ENCODE data around the gene SCRN2.

Gene SCRN2

GRCh38 chr17:47844814-47845715 is 4.0 kb upstream of the SCRN2 start:
- no peak for DNase-seq (ENCODE audit: low spot score in 2 of 2)
- H3K9me3 Mint-ChIP-seq, result no peaks in the 10 kb centered on the region
- H3K4me1 Mint-ChIP-seq, result peaks cover 13% of the 10 kb centered on the region
- H3K4me3 Mint-ChIP-seq, result no peak overlapping the region
- no peaks in the 10 kb centered on the region for H3K36me3 Mint-ChIP-seq
- peaks cover 29% of the 10 kb centered on the region for H3K27me3 Mint-ChIP-seq
- no peak overlapping the region for H3K27ac Mint-ChIP-seq
- no peak for ATAC-seq (ENCODE audit: low read depth)

DNA sequence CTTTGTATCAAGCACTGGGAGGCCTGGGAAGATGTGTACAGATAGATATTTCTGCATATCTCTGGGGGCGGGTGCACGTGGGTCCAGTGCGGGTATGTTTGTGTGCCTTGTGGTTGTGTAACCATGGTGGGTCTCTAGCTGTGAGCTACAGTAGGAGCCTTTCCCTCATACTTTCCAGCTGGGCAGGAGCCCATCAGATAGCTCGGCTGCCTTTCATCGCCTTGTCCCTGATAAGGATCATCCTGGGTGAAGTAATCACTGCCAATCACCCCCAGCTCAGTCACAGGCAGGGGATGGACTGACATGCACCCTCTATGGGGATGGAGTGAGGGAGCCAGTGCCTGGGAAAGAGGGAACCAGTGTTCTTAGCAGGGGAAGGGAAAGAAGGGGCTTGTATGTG is 3.2 kb upstream of the SCRN2 start:
- Mint-ChIP-seq H3K9me3 (no peaks in the 10 kb centered on the region), H3K4me1 (peaks cover 13% of the 10 kb centered on the region), H3K27ac (no peak overlapping the region), H3K36me3 (no peaks in the 10 kb centered on the region), H3K27me3 (peaks cover 24% of the 10 kb centered on the region), H3K4me3 (no peak overlapping the region)
- ATAC-seq (ENCODE audit: low read depth), result no peak
- no peak for DNase-seq (ENCODE audit: low spot score in 2 of 2)

GRCh38 chr17:47843391-47843730 is 2.3 kb upstream of the SCRN2 start:
- Mint-ChIP-seq H3K4me1 (peaks cover 13% of the 10 kb centered on the region), H3K36me3 (no peaks in the 10 kb centered on the region), H3K4me3 (no peak overlapping the region), H3K27ac (no peak overlapping the region), H3K27me3 (peaks cover 18% of the 10 kb centered on the region), H3K9me3 (no peaks in the 10 kb centered on the region)
- no peak for DNase-seq (ENCODE audit: low spot score in 2 of 2)
- no peak for ATAC-seq (ENCODE audit: low read depth)

GRCh38 chr17:47841488-47842291 is 617 bp upstream of the SCRN2 start:
- Mint-ChIP-seq H3K36me3 (no peaks in the 10 kb centered on the region), H3K27ac (peak overlapping the region; percentile 56), H3K9me3 (no peaks in the 10 kb centered on the region), H3K27me3 (peaks cover 11% of the 10 kb centered on the region), H3K4me1 (peaks cover 7% of the 10 kb centered on the region), H3K4me3 (peak overlapping the region; percentile 97)
- ATAC-seq (ENCODE audit: low read depth) (no peak), DNase-seq (ENCODE audit: low spot score in 2 of 2) (no peak)

DNA sequence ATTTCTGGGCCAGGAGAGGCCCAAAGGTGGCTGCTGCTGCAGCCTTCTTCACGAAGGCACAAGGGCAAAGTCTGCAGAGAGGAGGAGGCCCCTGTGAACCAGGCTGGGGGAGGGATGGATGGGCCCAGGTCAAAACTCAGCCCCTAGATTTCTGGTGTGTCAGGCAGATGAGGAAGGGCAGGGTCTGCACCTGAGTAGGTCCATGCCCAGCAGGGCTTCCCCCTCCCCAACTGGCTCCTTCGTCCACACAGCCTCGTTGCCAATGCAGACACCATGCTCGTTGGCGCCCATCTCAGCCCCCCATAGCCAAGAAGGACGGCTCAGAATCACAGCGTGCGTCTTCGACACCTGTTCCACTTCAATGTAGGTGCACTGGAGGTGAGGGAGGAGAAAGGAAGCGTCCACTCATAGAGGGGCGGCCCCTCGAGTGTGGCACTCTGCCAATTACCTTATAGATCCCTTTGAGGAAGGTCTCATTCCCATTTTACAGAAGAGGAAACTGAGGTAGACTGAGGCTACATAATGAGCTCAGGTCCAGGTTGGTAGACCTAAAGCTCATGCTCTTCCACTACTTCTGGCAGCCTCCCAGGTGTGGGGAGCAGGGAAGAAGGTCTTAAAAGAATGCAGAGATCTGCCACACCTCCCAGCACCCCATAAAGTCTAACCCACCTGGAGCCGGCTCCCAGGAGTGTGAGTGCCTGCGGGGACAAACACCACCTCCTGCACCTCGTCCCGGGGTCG is 902 bp downstream of the SCRN2 start:
- Mint-ChIP-seq H3K9me3 (no peaks in the 10 kb centered on the region), H3K36me3 (peaks cover 2% of the 10 kb centered on the region), H3K4me1 (peaks cover 7% of the 10 kb centered on the region), H3K4me3 (peak overlapping the region; percentile 97), H3K27ac (no peak overlapping the region), H3K27me3 (peaks cover 7% of the 10 kb centered on the region)
- no peak for ATAC-seq (ENCODE audit: low read depth)
- DNase-seq (ENCODE audit: low spot score in 2 of 2), result no peak

DNA sequence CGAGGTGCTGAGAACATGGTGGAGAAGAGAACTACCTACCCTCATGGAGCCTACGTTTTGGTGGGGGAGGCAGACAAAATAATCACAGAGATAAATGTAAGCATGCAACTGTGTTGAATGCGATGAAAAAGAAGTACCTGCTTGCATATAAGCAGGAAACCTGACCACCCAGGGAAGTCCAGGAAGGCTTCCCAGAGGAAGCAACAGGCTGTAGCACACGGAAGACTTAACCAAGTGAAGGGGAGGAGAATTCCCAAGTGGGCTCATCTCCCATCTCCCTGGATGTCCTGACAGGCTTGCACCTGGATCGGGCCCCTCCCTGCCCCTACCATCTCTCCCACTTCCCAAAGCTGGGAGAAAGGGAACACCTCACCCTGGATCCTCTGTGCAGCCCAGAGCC is 2.0 kb downstream of the SCRN2 start:
- no peak overlapping the region for H3K27ac Mint-ChIP-seq
- H3K27me3 Mint-ChIP-seq, result peaks cover under 1% of the 10 kb centered on the region
- peaks cover 7% of the 10 kb centered on the region for H3K4me1 Mint-ChIP-seq
- H3K36me3 Mint-ChIP-seq, result peaks cover 2% of the 10 kb centered on the region
- DNase-seq (ENCODE audit: low spot score in 2 of 2), result no peak
- no peak for ATAC-seq (ENCODE audit: low read depth)
- H3K4me3 Mint-ChIP-seq, result no peak overlapping the region
- no peaks in the 10 kb centered on the region for H3K9me3 Mint-ChIP-seq

GRCh38 chr17:47838636-47839035 is 2.4 kb downstream of the SCRN2 start:
- no peak overlapping the region for H3K4me3 Mint-ChIP-seq
- H3K27me3 Mint-ChIP-seq, result no peaks in the 10 kb centered on the region
- no peak for ATAC-seq (ENCODE audit: low read depth)
- H3K36me3 Mint-ChIP-seq, result peaks cover 2% of the 10 kb centered on the region
- DNase-seq (ENCODE audit: low spot score in 2 of 2), result no peak
- H3K9me3 Mint-ChIP-seq, result no peaks in the 10 kb centered on the region
- H3K27ac Mint-ChIP-seq, result no peak overlapping the region
- peaks cover 7% of the 10 kb centered on the region for H3K4me1 Mint-ChIP-seq

DNA sequence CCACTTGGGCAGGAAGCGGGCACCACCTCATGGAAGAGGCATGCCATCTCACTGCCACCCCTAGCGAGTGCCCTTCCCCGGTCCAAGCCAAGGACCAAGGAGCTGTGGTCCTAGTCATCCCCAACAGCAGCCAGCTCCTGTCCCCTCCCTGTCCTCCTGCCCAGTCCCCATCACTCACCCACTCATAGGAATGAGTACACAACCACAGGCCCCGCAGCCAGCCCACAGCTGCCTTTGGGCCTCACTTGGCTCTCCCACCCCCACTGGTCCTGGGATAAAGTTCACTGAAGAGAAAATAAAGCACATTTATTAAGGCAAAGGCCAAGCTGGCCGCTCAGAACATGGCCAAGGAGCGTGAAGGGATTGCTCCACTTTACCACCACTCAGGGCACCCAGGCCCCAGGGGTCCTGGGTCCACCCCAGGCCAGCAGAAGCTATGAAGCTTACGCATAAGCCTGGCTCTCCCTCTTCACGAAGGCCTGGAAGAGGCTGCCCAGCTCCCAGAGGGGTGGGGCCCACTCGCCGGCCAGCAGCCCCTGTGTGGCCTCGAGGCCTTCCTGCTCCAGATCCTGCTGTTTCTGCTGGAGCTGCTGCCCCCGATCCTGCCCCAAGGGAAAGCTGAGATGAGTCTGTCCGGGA is 3.6 kb downstream of the SCRN2 start:
- no peak overlapping the region for H3K4me3 Mint-ChIP-seq
- H3K36me3 Mint-ChIP-seq, result peaks cover 2% of the 10 kb centered on the region
- H3K4me1 Mint-ChIP-seq, result peaks cover 5% of the 10 kb centered on the region
- ATAC-seq (ENCODE audit: low read depth) (no peak), DNase-seq (ENCODE audit: low spot score in 2 of 2) (no peak)
- H3K9me3 Mint-ChIP-seq, result no peaks in the 10 kb centered on the region
- no peaks in the 10 kb centered on the region for H3K27me3 Mint-ChIP-seq
- H3K27ac Mint-ChIP-seq, result no peak overlapping the region

GRCh38 chr17:47836601-47837000 is 4.5 kb downstream of the SCRN2 start:
- Mint-ChIP-seq H3K4me3 (no peak overlapping the region), H3K4me1 (peaks cover 11% of the 10 kb centered on the region), H3K27me3 (no peaks in the 10 kb centered on the region), H3K9me3 (no peaks in the 10 kb centered on the region), H3K36me3 (peaks cover 2% of the 10 kb centered on the region), H3K27ac (no peak overlapping the region)
- DNase-seq (ENCODE audit: low spot score in 2 of 2) (no peak), ATAC-seq (ENCODE audit: low read depth) (no peak)

- no peak for ATAC-seq (ENCODE audit: low read depth)
Observed at GRCh38 chr17:47834756-47835155, 6.3 kb downstream of the SCRN2 start.

DNA sequence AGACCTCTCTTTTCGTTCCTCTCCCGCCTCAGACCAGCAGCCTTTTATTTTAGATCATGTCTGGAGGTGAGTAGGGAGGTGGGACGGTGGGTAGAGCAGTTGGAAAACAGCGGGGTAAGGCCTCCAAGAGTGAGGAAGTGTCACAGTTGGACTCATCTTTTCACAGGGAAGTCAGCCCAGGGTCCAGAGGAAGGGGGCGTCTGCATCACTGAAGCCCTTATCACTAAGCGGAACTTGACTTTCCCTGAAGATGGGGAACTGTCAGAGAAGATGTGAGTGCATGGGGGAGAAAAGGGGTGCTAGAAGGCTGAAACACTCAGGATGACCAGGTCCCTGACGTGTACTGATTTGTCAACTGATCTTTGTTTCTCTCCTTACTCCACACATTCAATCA is 9.1 kb downstream of the SCRN2 start:
- H3K27ac Mint-ChIP-seq, result peak overlapping the region; percentile 94
- peaks cover 4% of the 10 kb centered on the region for H3K36me3 Mint-ChIP-seq
- peaks cover 14% of the 10 kb centered on the region for H3K4me1 Mint-ChIP-seq
- ATAC-seq (ENCODE audit: low read depth) (no peak), DNase-seq (ENCODE audit: low spot score in 2 of 2) (no peak)
- H3K4me3 Mint-ChIP-seq, result peak overlapping the region; percentile 97
- H3K9me3 Mint-ChIP-seq, result no peaks in the 10 kb centered on the region
- no peaks in the 10 kb centered on the region for H3K27me3 Mint-ChIP-seq

More at GRCh38 chr17:47834756-47835155, 6.3 kb downstream of the SCRN2 start:
- H3K36me3 Mint-ChIP-seq, result peaks cover 2% of the 10 kb centered on the region
- no peaks in the 10 kb centered on the region for H3K9me3 Mint-ChIP-seq
- no peak overlapping the region for H3K27ac Mint-ChIP-seq
- H3K27me3 Mint-ChIP-seq, result no peaks in the 10 kb centered on the region
- no peak overlapping the region for H3K4me3 Mint-ChIP-seq
- peaks cover 12% of the 10 kb centered on the region for H3K4me1 Mint-ChIP-seq
- DNase-seq (ENCODE audit: low spot score in 2 of 2), result no peak

DNA sequence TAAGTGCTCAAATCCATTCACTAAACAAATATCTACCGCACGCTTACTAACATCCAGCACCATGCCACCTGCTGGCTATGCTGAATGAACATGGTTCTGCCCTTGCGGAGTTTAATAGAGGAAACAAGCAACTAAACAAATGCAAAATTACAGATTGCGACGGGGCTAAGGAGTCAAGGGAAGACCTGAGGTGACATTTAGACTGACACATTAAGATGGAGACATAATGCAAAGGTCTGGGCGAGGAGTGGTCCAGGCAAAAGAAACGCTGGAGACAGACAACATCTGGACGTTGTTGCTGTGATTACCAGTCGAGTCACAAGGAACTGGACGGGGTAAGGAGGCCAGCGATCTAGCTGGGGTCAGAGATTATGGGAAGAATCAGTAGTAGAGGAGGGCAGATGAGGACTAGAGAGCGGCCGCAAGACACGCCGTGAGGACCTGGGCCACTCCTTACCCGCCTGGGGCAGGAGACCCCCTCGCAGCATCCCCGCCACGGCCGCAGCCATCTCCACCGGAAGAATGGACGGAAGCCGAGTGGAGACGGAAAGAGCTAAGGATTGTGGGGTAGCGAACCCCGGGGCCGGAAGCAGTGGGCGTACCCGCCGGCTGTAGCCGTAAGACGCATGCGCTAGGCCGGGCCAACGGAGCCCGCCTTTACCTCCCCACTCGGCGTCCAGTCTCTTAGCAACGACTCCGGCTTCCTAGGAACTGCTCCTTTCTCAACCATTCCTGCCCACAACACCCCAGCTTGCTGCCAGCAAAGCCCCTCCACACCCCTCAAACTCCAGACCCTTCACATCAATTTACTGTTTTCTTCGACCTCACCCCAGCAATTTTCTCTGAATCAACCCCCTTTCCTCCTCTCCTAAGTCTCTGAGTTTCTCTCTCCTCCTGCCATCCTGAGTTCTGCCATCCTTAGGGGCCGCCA is 9.8 kb downstream of the SCRN2 start, which contains the start of the genes LRRC46 and MRPL10:
Gene LRRC46 (plus strand): TSS at position 668 of the 931 bp plus-strand sequence. CDS start 320 bp downstream, outside the sequence.
Gene MRPL10 (minus strand): TSS at position 539 of the 931 bp plus-strand sequence. CDS start 30 bp downstream, at position 509.
- Mint-ChIP-seq H3K27ac (peak within 1 kb of the TSS; percentile 94), H3K4me3 (peak within 1 kb of the TSS; percentile 97), H3K36me3 (peaks cover 8% of the 10 kb centered on the region), H3K4me1 (peaks cover 14% of the 10 kb centered on the region), H3K9me3 (no peaks in the 10 kb centered on the region), H3K27me3 (no peaks in the 10 kb centered on the region)
- ATAC-seq (ENCODE audit: low read depth) (peak; percentile 95), DNase-seq (ENCODE audit: low spot score in 2 of 2) (peak; percentile 82 to 84)

Measured in memory B cell (primary cell).